ENCODE data around the gene ATP5F1B.

ATP5F1B gene

DNA sequence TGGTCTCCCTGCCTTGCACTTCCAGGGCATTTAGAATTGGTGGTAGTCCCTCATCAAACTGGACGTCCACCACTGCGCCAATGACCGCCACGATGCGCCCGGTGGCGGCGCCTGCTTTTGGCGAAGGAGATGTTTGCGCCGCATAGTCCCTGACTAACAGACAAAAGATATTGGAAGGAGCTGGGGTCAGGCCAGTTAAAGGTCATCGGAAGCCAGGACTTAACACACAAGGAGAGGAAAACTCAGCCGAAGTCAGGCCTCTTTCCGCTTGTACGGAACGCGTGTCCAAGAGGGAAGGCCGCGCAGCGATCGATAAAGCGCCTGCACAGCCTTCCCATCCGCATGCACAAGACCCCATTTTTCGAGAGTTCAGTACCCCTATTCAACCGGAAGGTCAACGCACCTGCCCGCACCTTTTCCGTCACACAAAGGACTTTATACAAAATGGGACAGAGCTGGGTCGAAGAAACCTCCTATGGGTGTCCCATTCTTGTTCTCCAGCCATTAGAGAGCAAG lies 525 bp downstream of the ATP5F1B start:
- peak in 1 of 2 donors; percentile 6 for DNase-seq

DNA sequence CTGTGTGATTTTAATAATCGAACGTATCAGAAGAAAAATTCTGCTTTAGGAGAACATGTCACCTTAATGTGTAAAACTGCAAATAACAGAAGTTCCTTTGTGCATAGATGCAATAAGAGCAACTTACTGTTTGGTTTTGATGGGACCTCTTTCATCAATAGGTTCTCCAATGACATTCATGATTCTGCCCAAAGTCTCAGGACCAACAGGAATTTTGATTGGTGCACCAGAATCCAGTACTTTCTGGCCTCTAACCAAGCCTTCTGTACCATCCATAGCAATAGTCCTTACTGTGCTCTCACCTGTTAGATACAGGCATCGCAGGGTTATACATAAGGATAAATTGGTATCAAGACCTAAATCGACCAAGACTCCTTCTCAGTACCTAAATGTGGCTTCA lies 1.1 kb downstream of the ATP5F1B start:
- no peak for DNase-seq

DNA sequence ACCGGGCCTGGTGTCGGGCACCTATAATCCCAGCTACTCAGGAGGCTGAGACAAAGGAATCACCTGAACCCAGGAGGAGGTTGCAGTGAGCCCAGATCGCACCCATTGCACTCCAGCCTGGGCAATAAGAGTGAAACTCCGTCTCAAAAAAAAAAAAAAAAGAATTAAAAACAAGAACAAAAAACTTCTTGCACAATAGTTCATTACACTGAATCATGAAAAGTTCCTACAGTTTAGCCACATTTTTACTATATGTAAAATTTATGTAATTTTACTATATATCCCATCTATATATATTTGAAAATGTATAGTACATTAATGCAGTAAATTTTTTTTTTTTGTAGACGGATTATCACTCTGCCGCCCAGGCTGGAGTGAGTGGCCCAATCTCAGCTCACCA lies 4.6 kb downstream of the ATP5F1B start:
- no peak for DNase-seq

DNA sequence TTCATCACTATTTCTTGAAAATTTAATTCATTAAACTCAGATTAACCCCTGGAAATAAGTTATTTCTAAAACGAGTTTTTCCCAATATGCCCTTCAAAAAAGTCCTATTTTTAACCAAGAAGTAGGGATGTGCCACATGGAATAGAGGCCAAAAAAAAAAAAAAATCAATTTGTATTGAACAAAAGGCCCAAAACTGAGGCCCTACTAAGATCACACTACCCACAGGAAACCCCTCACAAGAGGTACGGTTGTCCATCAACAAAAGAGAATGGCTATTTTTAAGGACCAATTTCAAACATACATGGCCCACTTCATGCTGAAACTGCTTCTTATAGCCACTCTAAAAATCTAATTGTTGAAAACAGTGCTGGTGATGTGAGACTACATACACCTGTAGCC lies 8.2 kb downstream of the ATP5F1B start:
- no peak for DNase-seq

DNA sequence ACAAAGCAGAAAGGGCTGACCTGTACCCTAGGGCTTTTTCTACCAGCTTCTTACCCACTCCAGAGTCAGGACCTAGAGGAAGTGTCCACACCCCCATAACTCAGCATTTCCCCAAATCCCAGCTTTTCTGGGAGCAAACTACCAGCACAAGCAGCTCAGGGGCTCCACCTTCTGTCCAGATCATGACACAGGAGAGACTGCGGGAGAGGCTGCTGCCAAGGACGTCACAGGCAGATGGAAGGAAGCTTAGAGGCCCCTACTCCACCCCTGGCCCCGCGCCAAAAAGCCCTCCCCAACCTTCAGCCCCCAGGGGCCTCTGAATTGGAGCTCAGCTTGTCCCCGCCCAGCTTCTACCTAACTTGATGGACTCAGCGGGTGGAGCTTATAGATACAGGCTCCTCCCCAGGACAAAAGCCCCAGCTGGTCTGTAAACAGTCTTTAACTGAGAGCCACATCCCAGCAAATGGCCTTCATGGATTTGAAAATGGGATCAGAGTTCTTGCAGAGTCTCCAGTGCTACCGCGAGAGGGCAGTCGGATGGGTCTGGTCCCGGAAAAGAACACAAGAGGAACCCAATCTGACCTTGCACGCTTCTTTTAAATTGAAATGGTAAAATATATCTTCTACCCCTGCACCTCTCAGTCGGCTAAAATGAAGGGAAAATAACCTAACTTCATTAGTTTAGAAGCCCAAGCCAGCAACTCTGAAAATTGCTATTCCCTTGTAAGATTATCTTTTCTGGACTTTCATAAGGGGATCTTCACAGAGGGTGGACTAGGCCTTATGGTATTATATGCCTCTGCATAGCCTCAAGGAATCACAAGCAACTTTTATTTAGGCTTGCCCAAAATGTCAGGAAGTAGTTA lies 8.9 kb downstream of the ATP5F1B start:
- DNase-seq, result peak; percentile 82 to 96

DNA sequence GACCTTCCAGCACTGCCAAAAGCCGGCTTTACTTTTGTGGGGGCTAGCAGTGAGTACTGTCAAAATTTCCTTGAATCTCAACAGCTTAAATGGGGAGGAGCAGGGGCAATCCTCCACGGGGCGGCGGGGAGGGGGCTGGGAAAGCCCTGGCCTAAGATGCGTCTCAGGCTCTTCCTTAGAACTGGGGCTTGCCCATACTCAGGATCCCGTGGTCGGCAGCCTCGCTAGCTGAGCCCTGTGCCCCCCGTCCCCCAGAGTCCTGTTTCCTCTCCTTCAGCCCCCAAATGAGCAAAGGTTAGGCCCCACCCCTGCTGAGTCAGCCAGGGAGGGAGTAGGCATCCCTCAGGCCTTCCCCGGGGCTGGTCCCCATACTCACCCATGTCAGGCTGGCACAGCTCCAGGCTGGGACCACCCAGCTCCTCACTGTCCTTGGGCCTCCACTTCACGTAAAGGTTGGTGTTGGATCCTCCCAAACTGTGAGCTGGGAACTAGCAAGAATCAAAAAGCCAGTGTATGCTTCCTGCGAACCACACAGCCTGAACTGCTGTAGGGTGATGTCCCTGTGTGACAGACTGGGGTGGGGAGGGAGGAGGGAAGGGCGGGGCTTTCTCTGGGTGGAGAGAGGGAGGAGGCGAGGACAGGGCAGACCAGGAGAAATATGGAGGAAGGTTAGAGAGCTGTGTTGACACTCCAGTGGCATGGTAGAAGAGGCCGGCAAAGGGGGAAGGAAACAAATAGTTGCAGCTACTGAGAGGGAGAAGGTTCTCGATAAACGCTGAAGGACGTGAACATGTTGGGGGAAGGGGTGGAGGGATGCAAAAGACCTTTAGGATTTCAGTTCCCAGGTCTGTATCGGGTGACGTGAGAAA lies 9.7 kb downstream of the ATP5F1B start:
- peak; percentile 78 to 82 for DNase-seq

DNA sequence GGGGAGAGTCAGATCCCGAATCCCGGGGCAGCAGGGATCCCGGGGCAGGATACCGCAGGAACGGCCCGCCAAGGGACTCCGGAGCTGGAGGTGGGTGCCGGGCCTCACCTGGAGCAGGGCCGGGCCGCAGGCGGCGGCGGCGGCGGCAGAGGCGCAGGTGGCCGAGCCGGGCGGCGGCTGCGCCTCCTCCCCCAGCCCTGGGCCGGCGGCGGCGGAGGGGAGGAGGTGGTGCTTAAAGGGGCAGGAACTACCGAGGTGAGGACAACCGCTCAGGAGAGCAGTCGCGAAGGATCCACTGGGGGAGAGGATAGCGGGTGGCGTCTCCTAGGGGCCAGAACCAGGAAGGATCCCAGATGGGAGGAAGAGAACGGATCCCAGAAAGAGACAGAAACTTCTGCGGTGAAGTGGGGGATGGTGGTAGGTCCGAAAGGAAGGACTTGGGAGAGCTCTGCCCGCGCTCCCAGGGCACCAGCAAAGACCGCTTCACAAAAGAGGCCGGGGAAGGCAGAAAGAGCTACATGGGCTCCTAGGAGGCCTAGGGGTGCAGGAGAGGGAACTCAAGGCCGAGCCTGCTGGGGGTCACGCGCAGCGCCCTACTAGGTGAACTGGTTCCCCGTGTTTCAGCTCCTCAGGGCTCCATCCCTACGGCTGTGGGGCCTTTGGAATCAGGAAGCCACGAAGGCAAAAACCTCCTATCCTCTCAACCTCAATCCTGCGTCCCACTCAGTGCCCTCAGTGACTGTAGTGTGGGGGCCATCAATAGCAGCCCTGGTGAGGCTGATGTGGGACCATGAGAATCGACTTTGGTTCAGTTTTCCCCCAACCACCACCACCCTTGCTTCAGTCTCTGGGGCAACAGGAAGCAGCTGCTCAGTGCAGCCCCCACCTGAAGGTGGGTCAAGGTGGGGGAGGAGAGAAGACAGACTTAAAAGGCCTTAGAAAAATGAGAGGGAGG lies 10.7 kb downstream of the ATP5F1B start:
- DNase-seq, result peak; percentile 9 to 36

DNA sequence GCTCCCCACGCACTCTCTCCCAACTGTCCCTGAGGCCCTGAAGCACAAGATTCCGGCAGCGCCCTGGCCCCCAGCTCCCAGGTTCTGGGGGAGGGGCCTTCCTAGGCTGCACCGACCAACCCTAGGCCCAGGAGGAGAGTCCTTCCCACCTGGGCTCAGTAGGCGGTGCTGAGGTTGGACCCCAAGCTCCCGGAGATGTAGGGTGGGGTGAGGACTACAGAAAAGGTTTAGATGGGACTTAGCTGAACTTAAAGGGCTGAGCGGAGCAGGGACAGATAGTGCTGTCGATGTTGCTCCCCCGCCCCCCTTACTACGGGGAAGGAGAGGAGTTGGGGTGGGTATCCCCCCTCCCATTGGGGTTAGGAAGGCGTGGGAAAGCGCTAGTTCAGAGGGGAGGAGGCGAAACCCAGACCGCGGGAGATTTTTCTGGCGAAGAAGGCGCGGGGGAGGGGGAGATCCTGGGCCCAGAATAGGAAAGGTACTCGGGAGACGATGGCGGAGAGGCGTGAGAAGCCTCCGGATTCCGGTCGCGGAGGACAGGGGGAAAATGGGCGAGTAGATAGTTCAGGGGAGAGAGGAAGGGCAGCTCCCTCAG lies 11.4 kb downstream of the ATP5F1B start:
- no peak for DNase-seq

DNA sequence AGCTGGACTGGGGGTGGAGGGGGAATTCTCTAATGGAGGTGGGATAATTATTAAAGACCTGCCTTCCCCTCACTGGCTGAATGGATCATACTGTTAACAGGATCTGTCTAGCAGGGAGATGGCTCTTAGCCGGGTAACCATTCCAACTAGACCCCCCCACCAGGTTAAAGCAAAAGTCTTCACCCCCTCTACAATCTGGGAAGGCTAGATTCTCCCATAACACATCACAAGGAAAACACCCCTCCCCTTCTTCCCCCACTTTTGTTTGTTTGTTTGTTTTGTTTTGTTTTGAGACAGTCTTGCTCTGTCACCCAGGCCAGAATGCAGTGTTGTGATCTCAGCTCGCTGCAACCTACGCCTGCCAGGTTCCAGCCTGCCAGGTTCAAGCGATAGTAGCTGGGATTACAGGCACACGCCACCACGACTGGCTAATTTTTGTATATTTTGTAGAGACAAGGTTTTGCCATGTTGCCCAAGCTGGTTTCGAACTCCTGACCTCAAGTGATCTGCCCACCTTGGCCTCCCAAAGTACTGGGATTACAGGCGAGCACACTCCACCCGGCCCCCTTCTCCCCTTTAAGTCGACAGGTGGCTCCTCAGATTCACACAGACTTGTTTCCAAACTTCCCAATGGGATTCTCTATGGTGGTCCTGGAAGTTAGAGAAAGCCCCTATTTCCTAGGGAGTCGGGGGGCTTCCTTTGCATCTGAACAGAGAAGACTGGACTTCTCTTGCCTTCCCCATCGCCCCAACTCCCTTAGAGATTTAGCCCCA lies 12.1 kb downstream of the ATP5F1B start:
- DNase-seq, result no peak

DNA sequence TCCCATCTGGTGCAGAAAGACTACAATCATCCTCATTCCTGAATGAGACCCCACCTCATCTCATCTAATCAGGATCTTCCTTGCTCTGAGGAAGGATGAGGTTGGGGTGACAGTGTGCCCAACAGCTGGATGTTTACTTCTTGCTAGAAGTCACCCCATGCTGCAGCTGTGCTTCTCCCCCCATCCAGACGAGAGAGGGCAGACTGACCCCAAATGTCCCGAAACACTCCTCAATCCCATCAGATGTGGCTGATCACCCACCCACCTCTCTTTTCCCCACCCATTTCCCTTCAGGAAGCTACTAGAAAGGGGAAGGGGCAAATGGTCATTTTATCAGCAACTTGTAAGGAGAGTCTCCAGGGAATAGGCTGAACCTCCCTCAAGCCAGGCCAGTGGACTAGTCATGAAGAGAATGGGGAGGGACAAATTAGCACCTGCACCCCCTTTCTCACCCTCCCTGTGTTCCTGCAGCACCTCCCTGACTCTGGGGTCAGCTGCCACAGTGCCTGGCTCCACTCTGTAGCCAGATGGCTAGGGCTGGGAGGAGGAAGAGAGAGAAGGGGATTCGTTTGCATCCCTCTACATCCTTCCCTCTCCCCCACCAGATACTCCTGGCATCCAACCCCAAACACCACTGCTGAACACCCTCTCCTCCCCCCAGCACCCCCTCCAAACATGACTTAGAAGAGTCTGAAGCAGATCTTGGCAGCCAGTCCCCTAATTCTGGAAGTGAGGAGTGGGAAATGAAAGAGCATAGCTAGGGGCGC lies 12.9 kb downstream of the ATP5F1B start:
- DNase-seq, result no peak

DNA sequence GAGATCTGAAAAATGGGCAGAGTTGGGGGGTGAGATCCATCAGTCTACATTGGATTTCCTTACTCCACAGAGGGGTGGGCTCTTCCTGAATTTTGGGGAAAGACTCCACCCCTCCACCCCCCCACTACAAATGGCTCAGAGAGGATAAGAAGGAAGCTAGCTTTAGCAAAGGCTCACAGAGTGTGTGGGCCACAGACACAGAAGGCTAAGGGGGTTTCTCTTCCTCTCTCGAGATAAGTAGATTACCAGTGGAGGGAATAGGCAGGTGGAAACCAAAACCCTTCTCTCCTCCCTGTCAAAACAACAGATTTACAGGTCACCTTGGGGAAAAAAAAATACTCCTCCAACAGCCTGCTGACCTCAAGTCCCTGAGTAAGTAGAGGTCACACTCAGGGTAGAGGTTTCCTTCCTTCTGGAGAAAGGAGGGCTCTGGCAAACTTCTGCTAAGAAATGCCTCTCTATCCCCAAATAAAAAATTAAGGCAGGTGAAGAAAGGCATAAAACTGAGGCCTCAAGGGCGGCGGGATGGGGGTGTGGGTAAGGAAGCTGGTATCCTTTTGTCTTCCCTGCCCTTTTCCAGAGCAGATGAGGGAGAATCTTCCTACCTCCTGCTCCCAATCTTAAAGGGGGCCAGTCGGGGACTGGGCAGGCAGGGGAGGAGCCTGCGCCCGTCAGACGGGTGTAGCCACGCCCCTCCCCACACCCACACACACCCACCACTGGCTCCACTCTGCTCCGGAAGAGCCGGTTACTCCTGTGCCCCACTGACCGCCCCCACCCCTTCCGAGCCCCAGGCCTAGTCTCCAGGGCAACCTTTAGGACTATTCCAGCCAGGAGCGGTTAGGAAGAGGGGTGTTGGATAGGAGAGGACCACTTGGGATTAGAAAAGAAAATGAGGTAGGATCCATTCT lies 13.7 kb downstream of the ATP5F1B start:
- DNase-seq, result peak in 1 of 2 donors; percentile 3

DNA sequence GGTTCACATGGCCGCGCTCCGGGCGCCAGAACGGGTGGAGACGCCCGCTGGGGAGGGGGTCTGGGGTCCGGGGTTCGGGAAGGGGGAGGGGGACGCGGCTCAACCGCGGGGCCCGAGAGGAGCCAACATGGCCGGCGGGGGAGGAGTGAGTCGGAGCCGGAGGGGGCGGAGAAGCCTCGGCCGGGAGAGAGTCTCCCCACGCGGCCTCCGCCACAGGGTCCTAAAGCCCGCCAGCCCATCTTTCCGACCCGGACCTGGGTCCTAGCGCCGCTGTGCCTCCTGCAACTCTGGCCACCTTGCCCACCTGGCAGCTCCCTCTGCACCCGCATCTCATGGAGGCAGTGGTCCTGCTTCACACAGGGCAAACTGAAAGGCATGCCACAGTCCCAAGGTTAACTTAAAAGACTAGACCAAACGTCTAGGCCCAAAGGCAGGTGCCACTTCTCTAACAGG lies 15.6 kb downstream of the ATP5F1B start, which contains the start of gene BAZ2A:
TSS of gene BAZ2A (minus strand) at position 147 of the 453 bp plus-strand sequence. CDS start 12,796 bp downstream, outside the sequence.
- peak; percentile 53 to 61 for DNase-seq

DNA sequence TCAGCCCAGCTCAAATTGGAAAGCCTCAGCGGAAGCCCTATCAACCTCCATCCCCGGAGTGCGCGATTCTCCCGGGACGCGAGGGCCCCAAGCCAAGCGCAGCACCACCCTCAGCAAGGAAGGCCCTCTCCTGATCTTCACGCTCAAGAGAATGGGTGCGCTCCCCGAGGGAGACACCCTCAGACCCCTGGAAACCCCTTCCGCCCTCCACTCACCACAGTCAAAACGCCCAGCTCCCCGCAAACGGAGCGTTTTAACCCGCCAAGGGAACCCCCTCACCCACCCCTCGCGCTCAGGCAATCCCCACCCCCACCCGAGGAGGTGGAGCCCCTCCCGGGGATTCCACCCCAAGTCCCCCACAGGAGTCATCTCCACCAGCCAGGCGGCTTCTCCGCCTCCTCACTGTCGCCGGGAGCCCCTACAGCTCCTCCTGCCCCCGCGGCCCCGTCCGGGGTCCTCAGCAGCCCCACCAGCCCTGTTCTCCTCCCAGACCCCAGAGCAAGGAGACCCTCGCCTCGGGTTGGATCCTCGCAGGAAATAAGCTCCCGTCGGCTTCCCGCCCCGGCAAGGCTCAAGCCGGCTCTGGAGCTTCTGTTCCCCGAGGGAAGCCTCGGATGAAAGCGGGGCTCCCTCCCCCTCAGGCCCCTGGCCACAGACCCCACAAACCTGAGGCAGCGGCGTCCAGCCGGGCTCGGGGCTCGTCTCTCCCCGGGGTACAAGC lies 16.2 kb downstream of the ATP5F1B start:
- peak in 1 of 2 donors; percentile 30 for DNase-seq

DNA sequence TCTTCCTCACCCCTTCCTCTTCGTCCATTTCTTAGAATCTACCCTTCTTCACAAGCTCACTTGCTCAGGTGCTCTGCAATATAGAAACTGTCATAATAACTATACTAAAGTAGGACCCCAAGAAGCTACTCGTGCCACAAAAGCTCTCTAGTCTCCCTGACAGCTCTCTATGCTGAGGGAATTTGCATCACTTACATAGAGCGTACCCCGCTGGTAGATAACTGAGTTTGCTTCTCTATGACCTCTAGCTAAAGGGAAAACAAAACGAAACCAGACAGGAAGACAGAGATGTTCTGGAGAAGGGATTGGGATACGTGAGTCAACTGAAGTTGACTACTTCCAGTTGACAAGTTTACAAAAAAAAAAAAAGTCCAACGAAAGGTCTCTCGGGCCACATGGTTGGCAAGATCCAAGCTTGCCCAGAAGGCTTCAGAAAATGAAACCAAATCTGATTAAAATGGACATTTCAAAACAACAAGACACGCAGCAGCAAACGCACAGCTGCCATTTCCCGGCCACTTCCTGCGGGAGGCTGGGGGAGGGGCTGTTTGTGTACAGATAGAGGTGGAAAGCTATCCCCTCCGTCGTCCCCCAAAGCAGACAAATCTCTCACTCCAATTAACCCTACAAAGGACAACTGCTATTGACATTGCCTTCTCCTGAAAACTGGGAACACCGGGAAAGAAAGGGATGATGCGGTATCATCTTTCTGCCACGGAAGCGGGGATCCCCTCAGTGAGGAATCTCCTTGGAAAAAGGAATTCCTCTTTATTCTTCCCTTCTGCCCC lies 16.9 kb downstream of the ATP5F1B start:
- DNase-seq, result peak in 1 of 2 donors; percentile 75

DNA sequence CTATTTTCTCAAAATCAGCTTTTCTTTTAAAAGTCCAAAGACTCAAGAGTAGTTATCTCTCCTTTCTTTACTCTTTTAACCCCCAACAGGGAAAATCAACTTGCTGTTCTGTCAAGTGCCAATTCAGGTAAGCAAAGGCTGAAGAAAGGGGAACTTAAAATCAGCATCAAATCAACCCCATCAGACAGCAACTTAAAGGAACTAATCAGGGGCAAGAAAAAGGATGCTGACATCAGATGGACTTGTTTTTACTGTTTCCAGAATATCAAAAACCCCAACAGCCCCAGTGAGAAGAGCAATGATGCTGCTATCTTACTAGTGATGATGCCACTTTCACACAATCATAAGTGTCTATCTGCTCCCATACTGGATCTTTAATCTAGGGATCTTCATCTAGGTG lies 19.1 kb downstream of the ATP5F1B start:
- no peak for DNase-seq

DNA sequence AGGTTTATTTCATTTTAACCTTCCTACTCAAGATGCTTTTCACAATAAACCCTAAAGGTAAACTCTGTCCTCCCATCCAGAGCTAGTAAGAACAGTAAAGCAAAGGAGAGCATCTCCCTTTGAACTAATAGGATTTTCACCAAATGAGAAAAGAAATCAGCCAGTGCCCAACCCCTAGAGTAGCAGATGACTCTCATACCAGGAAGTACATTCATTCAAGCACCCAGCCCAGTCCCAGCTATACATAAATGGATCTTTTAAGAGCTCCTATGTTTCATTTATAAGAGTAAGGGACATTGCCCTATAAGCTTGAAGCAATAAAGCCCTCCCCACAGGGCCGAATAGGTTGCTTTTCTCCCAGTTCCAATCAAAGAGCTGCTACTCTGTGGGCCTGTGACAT lies 23.2 kb downstream of the ATP5F1B start:
- no peak for DNase-seq

DNA sequence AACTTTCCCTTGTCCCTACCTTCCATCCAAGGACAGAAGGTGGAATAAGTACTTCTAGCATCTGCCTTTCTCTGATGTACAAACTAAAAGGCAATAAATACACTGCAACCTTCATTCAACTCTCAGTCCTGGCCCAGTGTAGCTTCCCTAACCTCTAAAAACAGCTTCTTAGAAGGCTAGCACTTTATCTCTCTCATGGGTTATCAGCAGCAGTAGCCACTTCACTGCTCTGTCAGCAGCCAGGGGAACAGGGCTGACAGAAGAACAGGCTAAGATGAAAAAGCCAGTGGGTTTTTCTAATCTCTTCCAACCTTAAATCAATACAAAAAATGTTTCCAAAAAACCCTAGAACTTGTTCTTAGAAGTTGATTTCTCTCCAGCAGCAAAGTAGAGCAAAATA lies 28.9 kb downstream of the ATP5F1B start:
- no peak for DNase-seq

Measured in bone marrow (tissue), 2 donors.